ENCODE data around the gene BRF1. TPM values are rescaled to one million over a fixed set of nuclear protein-coding genes. Genes with fewer than 3 reads are reported as not detected.

Gene BRF1
- total RNA-seq, 2 experiments from 2014 or later, result 21.9 to 22.8 TPM

DNA sequence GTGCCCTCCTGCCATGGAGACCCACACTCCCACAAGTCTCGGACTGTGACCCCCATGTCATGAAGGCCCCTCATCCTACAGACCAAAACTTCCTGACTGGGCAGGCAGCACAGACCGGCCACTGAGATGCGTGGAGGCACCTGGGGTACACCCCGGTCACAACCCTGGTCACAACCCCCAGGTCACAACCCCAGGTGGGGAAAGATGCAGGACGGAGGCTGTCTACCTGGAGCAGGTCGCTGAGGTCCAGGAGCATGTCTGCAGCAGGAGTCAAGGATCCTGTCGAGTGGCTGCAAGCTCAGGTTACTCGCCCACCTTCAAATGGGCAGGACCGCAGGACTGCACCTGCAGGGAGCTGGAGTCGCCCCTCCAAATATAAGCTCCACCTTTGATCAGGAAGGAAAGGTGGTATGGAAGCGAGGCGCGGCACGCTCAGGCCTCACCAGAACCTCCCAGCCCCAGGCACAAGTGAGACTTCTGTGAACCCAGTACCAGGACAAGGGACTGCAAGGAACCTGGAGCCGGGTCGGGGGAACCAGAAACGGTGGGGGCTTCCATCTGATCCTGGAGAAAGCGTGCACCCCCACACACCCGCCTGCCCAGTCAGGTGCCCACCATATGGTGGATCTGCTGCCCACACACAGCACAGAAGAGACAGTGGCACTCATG lies 44.4 kb downstream of the BRF1 start:
- no peak overlapping the region for H3K4me3 Mint-ChIP-seq
- no peaks in the 10 kb centered on the region for H3K27me3 Mint-ChIP-seq
- no peaks in the 10 kb centered on the region for H3K4me1 Mint-ChIP-seq
- H3K9me3 Mint-ChIP-seq, result no peaks in the 10 kb centered on the region
- no peaks in the 10 kb centered on the region for H3K36me3 Mint-ChIP-seq
- no peak overlapping the region for H3K27ac Mint-ChIP-seq
- no peak for DNase-seq

DNA sequence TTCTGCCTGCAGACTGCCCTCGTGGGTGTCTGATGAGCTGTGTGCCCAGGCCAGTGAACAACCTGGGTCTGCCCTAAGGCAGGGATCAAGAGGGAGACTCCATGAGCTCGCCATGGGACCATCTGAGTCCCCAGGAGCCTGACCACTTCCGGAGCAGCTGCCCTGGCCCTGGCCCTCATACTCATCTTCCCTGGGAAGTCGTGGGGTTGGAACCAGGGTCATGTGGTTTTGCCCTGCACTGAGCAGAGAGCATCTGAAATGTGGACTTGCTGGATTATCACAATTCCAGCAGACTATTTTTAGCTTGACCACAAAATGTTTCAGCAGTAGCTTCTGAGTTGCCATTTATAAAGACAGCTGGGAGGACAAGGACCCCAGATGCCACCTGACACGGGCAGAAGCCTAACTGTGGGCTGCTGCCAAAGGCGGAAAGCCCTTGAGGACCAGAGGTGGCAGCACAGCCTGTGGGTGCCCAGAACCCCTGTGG lies 45.7 kb downstream of the BRF1 start:
- no peak for DNase-seq
- Mint-ChIP-seq H3K4me3 (no peak overlapping the region), H3K9me3 (no peaks in the 10 kb centered on the region), H3K36me3 (no peaks in the 10 kb centered on the region), H3K27me3 (no peaks in the 10 kb centered on the region), H3K4me1 (peaks cover 7% of the 10 kb centered on the region), H3K27ac (no peak overlapping the region)

DNA sequence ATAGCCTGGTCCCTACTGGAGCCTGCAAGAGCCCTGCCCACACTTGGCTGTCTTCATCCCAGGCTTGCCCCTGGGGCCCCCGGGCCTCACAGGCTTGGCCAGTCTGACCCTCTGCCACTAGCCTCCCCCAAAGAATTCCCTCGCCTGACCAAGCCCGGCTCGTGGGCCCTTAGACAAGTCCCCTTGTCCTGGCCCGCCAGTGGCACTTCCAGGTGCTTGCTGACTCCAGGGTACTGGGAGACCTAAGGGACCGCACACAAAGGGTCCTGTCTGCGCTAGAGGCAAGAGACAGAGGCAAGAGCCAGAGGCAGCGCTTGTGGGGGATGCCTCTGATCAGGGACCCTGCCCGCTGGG lies 47.5 kb downstream of the BRF1 start:
- Mint-ChIP-seq H3K27ac (no peak overlapping the region), H3K36me3 (no peaks in the 10 kb centered on the region), H3K4me3 (no peak overlapping the region), H3K4me1 (peaks cover 14% of the 10 kb centered on the region), H3K9me3 (no peaks in the 10 kb centered on the region), H3K27me3 (no peaks in the 10 kb centered on the region)
- no peak for DNase-seq

DNA sequence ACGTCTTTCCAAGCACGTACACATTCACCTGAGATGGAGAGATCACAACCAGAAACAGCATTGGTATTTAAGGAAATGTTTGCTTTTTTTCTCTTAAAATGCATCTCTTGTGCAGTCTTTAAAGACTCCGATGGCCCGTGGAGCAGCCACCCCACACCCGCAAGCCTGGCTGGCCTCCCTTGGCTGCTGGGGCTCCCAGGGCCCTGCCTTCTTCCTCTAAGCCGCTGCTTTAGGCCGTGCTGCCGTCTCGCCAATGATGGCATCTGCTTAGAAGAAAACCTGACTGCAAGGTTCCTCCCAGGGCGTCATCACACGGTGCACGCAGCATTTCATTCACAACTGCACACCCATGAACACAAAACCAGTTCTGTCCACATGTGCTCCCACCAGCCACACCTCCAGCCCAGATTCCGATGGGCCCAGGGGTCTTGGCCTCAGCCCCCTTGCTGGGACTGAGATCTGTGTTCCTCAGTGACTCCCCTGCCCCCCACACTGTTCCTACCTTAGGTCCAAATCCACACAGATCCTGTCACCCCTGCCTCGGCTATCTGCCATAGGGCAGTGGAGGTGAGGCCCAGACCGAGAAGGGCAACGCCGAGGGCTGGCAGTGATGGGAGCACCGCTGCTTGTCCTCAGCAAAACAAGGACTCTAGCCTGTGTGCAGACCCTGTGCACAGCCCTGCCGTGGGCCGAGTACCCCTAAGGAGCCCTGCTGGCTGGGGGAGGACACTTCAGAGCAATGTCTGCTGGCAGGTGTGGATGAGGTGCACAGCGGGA lies 48.1 kb downstream of the BRF1 start:
- no peaks in the 10 kb centered on the region for H3K9me3 Mint-ChIP-seq
- H3K36me3 Mint-ChIP-seq, result no peaks in the 10 kb centered on the region
- no peak overlapping the region for H3K27ac Mint-ChIP-seq
- no peak overlapping the region for H3K4me3 Mint-ChIP-seq
- DNase-seq, result no peak
- H3K4me1 Mint-ChIP-seq, result peaks cover 14% of the 10 kb centered on the region
- H3K27me3 Mint-ChIP-seq, result no peaks in the 10 kb centered on the region

DNA sequence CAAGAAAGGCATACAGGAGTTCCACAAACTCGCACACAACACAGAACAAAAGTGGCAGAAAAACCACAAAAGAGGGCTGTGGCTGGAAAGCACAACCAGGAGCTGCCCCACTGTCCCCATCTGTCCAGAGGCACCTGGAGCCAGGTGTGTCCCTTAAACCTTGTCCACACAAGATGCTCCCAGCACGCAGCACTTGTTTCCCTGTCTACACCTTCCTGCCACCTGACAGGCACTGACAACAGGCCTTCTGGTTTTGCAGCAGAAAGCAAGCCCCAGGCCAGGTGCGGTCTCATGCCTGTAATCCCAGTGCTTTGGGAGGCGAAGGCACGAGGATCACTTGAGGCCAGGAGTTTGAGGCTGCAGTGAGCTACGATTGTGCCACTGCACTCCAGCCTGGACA lies 48.9 kb downstream of the BRF1 start:
- peaks cover 23% of the 10 kb centered on the region for H3K4me1 Mint-ChIP-seq
- no peaks in the 10 kb centered on the region for H3K9me3 Mint-ChIP-seq
- H3K27me3 Mint-ChIP-seq, result no peaks in the 10 kb centered on the region
- no peak overlapping the region for H3K27ac Mint-ChIP-seq
- DNase-seq, result no peak
- peaks cover 5% of the 10 kb centered on the region for H3K36me3 Mint-ChIP-seq
- no peak overlapping the region for H3K4me3 Mint-ChIP-seq

DNA sequence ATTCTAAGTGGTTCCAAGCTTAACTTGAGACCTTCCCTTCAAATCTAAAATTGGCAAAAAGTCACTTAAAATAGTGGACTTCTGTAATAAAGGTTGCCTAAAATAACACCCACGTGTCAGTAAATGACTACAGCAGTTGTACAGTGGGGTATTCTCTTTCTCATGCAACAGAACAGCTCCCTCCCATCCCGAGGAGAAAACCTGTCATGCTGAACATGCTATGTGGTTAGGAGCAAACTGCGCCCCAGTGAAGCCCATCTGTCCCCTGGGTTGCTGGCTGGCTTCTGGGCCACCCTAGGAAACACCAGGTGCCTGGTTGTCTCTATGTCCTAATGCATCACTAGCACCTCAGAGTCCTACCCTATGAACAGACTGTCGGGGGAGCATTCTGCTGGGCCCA lies 49.8 kb downstream of the BRF1 start:
- DNase-seq, result no peak
- Mint-ChIP-seq H3K27me3 (no peaks in the 10 kb centered on the region), H3K4me3 (no peak overlapping the region), H3K9me3 (no peaks in the 10 kb centered on the region), H3K4me1 (peaks cover 26% of the 10 kb centered on the region), H3K36me3 (peaks cover 7% of the 10 kb centered on the region), H3K27ac (no peak overlapping the region)

DNA sequence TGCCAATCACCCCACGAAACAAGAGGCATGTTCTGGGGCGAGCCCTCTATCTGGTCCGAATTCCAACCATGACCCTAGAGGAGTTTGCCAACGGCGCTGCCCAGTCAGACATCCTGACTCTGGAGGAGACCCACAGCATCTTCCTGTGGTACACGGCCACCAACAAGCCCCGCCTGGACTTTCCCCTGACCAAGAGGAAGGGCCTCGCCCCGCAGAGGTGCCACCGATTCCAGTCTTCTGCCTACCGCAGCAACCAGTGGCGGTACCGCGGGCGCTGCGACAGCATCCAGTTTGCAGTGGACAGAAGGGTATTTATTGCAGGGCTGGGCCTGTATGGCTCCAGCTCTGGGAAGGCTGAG lies 50.8 kb downstream of the BRF1 start:
- Mint-ChIP-seq H3K9me3 (no peaks in the 10 kb centered on the region), H3K4me3 (peak overlapping the region; percentile 73), H3K27ac (no peak overlapping the region), H3K27me3 (no peaks in the 10 kb centered on the region), H3K36me3 (peaks cover 7% of the 10 kb centered on the region), H3K4me1 (peaks cover 31% of the 10 kb centered on the region)
- DNase-seq, result no peak

DNA sequence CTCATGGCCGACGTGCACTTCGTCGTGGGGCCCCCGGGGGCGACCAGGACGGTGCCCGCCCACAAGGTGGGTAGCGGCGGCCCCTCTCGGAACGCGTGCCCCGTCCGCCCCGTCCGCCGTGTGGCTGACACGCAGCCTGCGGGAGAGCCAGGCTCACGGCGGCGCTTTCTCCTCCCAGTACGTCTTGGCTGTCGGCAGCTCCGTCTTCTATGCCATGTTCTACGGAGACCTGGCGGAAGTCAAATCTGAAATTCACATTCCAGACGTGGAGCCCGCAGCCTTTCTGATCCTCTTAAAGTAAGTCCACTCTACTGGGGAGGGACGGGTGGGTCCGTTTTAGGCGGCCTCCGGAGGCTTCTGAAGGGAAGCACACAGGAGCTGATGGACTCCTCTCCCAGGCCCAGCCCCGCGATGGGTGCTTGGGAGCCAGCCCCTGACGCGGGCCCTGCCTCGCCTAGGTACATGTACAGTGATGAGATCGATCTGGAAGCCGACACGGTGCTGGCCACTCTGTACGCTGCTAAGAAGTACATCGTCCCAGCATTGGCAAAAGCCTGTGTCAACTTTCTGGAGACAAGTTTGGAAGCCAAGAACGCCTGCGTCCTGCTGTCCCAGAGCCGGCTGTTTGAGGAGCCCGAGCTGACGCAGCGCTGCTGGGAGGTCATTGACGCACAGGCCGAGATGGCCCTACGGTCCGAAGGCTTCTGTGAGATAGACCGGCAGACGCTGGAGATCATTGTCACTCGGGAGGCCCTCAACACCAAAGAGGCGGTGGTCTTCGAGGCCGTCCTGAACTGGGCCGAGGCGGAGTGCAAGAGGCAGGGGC lies 51.4 kb downstream of the BRF1 start:
- H3K27ac Mint-ChIP-seq, result peak overlapping the region; percentile 63
- no peaks in the 10 kb centered on the region for H3K9me3 Mint-ChIP-seq
- no peaks in the 10 kb centered on the region for H3K27me3 Mint-ChIP-seq
- H3K36me3 Mint-ChIP-seq, result peaks cover 7% of the 10 kb centered on the region
- peaks cover 31% of the 10 kb centered on the region for H3K4me1 Mint-ChIP-seq
- DNase-seq, result no peak
- H3K4me3 Mint-ChIP-seq, result peak overlapping the region; percentile 73

DNA sequence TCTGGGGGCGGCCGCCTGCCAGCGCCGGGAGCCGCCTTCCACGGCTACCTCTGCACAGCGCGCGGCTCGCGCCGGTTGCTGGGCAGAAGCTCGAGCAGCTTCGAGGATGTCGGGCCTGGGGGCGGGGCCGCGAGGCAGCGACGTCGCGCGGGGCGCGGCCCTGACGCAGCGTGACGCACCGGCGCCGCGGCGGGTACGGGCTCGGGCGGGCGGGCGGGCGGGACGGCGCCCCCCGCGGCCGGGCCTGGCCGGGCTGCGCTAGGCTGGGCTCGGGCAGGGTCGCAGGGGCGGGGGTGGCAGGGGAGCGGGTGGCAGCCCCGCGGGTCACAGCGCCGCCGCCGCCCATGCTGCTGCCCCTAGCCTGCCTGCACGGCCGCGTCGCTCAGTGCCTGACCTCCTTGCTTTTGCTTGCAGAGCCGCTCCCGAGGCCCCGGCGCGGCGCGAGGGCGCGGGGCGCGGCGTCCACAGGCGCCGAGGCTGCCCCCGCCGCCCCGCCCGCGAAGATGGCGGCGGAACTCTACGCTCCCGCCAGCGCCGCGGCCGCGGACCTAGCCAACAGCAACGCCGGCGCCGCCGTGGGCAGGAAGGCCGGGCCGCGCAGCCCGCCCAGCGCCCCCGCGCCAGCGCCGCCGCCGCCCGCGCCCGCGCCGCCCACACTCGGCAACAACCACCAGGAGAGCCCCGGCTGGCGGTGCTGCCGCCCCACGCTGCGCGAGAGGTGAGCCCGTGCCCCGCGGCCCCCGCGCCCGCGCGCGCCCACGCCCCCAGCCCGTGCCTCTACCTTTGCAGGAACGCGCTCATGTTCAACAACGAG lies 52.2 kb downstream of the BRF1 start, which contains the start of gene BTBD6:
Gene BTBD6, plus strand, starts transcription at position 166 of the 814 bp plus-strand sequence. Its CDS starts 179 bp downstream, at position 345.
- Mint-ChIP-seq H3K9me3 (no peaks in the 10 kb centered on the region), H3K4me3 (peak within 1 kb of the TSS; percentile 76), H3K27me3 (no peaks in the 10 kb centered on the region), H3K36me3 (peaks cover 9% of the 10 kb centered on the region), H3K27ac (peak within 1 kb of the TSS; percentile 63), H3K4me1 (peaks cover 31% of the 10 kb centered on the region)
- DNase-seq, result peak; percentile 93

DNA sequence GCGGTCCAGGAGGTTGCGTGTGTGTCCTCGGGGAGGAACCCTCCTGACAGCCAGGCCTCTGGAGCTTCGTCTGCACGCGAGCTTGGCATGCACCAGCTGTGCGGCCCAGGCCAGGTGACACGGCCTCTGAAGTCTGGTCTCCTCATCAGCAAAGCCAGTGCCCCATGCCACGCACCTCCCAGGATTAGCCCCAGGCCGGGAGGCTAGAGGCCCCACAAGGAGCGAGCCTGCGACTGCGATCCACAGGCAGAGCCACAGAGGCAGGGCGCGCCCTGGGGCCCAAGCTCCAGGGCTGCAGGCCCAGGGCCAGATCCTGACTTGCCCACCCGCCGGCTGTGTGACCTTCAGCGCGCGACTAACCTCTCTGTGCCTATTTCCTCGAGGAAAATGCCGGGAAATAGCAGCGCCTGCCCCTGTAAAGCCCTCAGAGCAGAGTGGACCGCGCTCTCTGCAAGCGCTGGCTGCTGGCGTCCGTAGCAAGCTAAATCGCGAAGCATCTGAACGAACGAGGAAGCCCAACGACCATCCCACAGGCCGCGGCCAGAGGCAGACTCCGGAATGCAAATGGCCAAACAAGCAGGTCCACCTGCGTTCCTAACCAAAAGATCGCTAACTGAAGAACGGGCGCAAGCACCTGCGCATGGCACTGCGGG lies 53.0 kb downstream of the BRF1 start:
- peak overlapping the region; percentile 76 for H3K4me3 Mint-ChIP-seq
- peak overlapping the region; percentile 56 for H3K27ac Mint-ChIP-seq
- DNase-seq, result no peak
- peaks cover 31% of the 10 kb centered on the region for H3K4me1 Mint-ChIP-seq
- peaks cover 9% of the 10 kb centered on the region for H3K36me3 Mint-ChIP-seq
- H3K9me3 Mint-ChIP-seq, result no peaks in the 10 kb centered on the region
- no peaks in the 10 kb centered on the region for H3K27me3 Mint-ChIP-seq

DNA sequence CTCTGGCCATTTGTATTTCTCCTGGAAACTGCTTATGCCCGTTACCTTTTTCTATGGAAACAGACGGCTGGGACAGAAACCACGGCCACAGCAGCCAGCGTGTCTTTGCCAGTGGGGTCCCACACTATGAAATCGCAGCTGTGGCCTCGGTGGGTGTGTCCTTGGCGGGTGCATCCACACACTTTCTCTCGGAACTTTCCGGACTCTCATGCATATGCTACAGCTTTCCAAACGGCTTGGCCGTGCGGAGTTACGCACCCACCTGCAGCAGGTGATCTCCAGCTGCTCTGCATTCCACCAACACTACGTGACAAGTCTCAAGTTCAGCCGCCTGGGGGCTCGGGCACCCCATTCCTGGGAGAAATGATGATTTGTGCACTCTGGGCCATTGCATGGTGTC lies 53.8 kb downstream of the BRF1 start:
- Mint-ChIP-seq H3K27me3 (no peaks in the 10 kb centered on the region), H3K4me1 (peaks cover 31% of the 10 kb centered on the region)

DNA sequence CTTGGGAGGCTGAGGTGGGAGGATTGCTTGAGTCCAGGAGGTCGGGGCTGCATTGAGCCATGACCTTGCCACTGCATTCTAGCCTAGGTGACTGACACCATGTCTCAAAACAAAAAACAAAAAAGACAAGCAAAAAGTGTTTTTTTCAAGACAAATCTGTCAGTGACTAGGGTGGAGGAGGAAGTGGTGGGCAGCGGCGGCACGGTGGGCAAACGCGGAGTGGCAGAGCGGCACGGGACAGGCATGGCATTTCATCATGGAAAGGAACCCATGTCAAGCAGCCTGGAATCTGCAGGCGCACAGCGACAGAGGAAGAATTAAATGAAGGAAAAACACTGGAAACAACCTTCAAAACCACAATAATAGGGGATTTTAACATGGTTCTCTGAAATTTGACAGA lies 56.5 kb downstream of the BRF1 start:
- DNase-seq, result no peak
- peaks cover 17% of the 10 kb centered on the region for H3K4me1 Mint-ChIP-seq
- H3K9me3 Mint-ChIP-seq, result no peaks in the 10 kb centered on the region
- H3K27ac Mint-ChIP-seq, result no peak overlapping the region
- no peak overlapping the region for H3K4me3 Mint-ChIP-seq
- no peaks in the 10 kb centered on the region for H3K27me3 Mint-ChIP-seq
- peaks cover 9% of the 10 kb centered on the region for H3K36me3 Mint-ChIP-seq

More for the DNA sequence above, 53.8 kb downstream of the BRF1 start:
- peaks cover 9% of the 10 kb centered on the region for H3K36me3 Mint-ChIP-seq
- peak overlapping the region; percentile 76 for H3K4me3 Mint-ChIP-seq
- DNase-seq, result no peak
- H3K9me3 Mint-ChIP-seq, result no peaks in the 10 kb centered on the region
- no peak overlapping the region for H3K27ac Mint-ChIP-seq

DNA sequence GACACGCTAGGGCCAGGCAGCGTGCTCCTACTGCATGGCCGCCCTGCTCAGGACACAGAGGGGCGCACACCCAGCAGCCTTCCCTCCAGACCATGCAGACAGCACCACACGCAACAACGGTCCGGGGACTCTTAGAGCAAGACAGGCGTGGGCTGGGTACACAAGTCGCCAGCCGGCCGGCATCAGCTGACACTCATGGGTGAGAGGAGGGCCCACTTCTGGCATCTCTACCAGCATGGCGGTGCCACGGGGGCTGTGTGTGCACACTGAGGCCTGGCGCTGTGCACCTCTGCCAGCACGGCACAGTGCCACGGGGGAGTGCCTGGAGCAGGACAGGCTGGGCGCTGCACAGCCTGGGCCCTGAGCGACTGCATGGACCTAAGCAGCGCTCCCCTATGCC lies 59.2 kb downstream of the BRF1 start:
- no peak overlapping the region for H3K27ac Mint-ChIP-seq
- H3K27me3 Mint-ChIP-seq, result no peaks in the 10 kb centered on the region
- H3K9me3 Mint-ChIP-seq, result no peaks in the 10 kb centered on the region
- no peak overlapping the region for H3K4me3 Mint-ChIP-seq
- peaks cover 4% of the 10 kb centered on the region for H3K36me3 Mint-ChIP-seq
- H3K4me1 Mint-ChIP-seq, result peaks cover 5% of the 10 kb centered on the region
- no peak for DNase-seq

Data from activated naive CD8-positive, alpha-beta T cell treated with anti-CD3 and anti-CD28 coated beads for 36 hours (primary cell).